ENCODE results near the gene NEMP2.

The NEMP2 gene

DNA sequence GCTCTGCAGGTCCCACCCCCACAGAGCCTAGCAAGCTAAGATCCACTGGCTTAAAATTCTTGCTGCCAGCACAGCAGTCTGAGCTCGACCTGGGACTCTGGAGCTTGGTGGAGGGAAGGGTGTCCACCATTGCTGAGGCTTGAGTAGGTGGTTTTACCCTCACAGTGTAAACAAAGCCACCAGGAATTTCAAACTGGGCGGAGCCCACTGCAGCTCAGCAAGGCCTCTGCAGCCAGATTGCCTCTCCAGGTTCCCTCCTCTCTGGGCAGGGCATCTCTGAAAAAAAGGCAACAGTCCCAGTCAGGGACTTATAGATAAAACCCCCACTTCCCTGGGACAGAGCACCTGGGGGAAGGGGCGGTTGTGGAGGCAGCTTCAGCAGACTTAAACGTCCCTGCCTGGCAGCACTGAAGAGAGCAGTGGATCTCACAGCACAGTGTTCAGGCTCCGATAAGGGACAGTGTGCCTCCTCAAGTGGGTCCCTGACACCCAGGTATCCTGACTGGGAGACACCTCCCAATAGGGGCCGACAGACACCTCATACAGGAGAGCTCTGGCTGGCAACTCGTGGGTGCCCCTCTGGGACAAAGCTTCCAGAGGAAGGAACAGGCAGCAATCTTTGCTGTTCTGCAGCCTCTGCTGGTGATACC is 20.0 kb upstream of the NEMP2 start:
- DNase-seq (ENCODE audit: low spot score): no peak

DNA sequence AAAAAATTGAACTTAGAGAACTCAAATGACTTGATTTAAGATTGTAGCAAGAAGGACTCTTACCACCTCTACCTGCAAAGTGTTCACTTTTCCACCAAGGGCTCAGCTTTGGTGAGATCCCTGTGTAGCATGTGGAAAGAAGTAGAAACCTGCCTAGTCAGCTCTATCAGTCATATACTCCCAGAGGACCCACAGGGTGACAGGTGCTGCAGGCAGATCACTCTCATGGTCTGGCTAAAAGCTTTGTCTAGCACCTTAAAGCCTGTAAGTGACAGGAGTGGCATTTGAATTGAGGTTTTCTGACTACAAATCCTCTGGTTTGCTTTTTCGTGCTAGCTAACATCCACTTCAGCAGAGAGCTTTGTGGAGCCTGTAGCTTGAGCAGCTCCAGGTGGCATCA is 18.7 kb upstream of the NEMP2 start:
- DNase-seq (ENCODE audit: low spot score): no peak

DNA sequence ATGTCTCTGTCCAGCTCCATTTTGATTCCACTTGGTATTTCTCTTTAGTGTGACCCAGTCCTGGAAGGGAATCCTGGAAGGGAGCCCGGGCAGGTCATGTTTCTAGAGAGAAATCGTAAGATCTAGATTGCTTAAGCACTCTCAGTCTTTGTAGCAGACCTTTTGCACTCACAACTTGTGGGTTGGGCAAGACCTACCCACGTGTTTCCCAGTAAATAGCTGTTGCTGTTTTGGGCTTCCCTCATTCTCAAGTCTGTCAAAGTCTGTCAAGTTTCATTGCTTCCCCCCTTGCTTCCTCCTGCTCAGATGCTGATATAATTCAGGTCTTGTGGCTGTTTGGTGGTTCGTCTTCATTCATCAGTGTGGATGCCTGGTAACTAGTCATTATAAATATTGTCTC is 17.4 kb upstream of the NEMP2 start:
- DNase-seq (ENCODE audit: low spot score): no peak

DNA sequence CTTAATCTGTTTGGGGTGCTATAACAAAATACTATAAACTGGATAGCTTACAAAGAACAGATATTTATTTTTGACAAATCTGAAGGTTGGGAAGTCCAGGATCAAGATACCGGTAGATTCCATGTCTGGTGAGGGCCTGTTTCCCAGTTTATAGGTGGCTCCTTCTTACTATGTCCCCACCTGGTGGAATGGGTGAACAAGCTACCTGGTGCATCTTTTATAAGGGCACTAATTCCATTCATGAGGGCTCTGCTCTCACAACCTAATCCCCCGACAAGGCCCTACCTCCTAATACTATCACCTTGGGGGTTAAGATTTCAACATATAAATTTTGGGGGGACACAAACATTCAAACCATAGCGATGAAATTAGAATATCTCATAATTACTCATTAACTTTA is 15.6 kb upstream of the NEMP2 start:
- no peak for DNase-seq (ENCODE audit: low spot score)

DNA sequence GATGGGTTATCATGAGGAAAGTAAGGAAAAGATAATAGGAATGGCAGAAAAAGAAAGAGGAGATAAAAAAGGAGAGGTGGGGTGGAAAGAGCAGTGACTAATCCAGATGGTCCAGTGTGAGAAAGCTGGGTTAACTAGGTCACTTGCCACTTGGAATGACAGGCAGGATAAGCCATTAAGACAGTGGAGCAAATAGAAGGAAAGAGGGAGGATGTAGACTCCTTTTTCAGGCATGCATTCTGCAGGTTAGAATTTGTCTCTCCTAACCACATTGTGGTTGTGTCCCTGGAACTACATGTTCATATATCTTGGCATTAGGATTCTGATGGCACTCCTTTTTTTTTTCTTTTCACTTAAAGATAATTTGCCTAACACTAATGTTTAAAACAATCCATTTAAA is 13.4 kb upstream of the NEMP2 start:
- DNase-seq (ENCODE audit: low spot score): no peak

DNA sequence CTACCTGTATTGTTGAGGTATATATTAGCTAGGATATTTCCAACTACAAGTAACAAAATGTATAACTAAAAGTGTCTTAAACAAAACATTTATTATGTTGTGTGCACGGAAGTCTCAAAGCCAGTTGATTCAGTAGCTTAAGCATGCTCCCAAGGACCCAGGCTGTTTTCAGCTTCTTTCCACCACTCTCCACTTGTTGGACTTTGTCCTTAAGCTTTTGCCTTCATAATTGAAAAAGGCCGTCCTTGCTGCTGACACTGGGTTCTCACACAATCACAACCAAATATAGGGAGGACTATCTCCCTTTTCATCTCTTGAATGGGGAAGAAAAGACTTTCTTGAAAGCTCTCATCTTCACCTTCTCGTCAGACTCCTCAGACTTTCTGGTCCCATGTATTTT is 12.2 kb upstream of the NEMP2 start:
- no peak for DNase-seq (ENCODE audit: low spot score)

DNA sequence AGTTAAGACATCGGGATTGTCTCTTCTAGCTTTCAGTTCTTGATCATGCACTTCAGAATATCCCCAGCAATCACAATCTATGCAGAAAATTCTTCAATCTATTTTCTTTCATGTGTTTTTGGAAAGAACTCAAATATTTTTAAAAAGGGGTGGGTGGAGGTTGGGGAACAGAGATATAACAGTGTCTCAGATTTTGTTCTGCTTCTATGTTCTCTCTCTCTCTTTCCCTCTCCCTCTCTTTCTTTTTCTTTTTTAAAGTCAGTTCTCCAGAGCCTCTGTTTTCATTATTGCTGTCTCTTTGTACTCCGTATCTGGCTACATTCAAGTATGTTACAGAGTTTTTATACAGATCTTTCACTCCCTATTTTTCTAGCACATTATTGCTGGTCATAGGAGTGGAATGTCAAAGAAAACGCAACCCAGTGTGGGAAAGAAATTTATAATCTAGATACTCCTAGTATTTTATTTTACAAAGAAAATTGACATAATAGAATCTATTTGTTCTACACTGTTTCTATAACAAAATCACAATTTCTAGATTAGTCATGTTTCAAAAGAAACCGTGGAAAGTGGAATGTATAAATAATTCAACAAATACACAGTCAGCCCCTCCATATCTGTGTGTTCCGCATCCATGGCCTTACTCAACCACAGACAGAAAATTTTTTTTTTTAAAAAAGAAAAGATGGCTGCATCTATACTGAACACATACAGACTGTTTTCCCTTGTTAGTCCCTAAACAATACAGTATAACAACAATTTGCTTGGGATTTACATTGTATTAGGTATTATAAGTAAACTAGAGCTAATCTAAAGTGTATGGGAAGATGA is 11.2 kb upstream of the NEMP2 start:
- DNase-seq (ENCODE audit: low spot score): no peak

DNA sequence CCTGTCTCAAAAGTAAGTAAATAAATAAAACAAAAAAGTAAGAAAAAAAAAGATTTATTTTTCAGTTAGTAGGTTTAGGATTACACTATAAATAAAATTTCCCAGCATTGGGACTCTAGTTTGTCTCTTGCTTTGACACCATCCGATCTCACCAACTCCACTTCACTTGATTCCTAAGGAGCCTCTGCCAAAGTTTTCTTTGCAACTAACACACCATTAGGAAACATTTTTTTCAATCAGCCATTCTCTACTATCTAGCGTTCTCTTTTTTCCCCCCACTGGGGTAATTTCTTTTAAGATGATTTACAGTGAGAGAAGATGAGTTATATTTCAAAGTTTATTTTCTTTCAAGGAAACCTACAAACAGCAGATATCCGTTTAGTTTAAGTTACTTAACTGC is 10.6 kb upstream of the NEMP2 start:
- no peak for DNase-seq (ENCODE audit: low spot score)

DNA sequence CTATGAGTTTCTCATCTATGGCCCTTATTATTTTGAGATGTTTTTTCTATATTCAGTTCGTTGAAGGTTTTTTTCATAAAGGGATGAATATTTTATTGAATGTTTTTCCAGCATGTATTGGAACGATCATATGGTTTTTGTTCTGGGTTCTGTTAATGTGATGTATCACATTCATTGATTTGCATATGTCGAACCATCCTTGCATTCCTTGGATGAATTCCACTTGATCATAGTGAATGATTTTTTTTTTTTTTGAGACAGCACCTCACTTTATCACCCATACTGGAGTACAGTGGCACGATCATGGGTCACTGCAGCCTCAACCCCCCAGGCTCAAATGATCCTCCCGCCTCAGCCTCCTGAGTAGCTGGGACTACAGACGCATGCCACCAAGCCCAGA is 5.5 kb upstream of the NEMP2 start:
- DNase-seq (ENCODE audit: low spot score): no peak

DNA sequence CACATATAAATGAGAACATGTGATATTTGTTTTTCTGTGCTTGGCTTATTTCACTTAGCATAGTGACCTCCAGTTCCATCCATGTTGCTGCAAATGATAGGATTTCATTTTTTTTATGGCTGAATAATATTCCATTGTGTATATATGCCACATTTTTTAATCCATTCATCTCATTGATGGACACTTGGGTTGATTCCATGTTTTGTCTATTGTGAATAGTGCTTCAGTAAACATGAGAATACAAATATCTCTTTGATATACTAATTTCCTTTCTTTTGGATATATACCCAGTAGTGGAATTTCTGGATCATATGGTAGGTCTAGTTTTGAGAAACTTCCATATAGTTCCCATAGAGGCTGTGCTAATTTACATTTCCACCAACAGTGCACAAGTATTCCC is 3.7 kb upstream of the NEMP2 start:
- no peak for DNase-seq (ENCODE audit: low spot score)

DNA sequence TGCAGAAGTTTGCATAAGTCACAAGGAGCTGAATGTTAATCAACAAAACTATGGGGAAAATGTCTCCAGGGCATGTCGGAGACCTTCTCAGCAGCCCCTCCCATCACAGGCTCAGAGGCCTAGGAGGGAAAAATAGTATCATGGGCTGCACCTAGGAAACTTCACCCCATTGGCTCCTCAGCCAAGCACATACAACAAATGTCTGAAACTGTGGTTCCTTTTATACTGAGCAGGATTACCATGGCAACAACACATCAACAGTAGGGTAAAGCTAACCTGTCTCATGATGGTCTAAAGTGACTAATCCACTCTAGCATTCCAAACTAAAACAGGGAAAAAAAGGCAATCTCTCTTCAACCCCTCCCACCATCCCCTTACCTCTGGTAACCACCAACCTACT is 3.2 kb upstream of the NEMP2 start:
- DNase-seq (ENCODE audit: low spot score): no peak

DNA sequence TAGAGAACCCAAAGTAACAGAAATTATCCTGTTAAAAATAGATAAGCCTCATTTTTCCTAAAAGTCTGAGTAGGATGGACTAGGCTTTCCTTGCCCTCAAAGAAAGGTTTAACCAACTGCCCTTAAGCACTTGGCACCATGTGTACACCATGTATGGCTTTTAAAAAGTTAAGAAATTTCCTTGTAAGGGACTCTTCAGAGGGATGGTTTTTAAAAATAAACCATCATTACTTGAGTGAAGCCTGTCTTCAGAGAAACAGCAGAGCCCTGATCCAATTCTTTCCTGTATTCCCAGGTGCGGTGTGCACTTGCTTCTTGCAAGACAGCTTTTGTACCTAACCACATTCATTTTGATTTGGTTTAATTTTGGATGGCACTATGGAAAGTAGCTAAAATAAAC is 1.1 kb upstream of the NEMP2 start:
- DNase-seq (ENCODE audit: low spot score): no peak

DNA sequence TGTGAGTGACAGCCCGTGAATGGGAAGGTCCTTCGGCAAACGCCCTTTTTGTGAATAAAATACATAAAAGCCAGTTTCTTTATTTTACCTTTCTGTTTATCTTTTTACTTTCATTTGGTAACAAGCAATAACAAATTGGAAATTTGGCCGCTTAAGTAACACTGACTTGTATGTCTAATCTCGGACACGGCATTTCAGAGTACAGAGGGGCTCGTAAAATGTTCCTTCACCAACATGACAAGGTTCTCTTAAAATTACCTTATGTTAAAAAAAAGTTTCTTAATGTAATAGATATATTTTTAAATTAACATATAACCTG is 558 bp upstream of the NEMP2 start:
- no peak for DNase-seq (ENCODE audit: low spot score)

DNA sequence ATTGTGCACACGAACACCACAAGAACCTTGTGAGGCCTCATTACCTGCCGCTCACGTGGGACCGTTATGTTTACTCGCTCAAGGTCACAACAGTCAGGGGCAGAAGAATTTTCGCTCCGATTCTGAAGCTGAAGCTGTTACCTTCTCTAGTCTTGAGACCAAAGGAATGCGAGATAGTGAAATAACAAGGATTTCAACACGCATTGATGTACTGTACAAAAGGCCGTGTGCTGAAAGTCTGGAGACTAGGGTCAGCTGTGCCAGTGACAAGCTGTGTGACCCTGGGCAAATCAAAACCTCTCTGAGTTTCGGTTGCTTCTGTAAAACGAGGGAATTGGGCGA is 583 bp downstream of the NEMP2 start:
- DNase-seq (ENCODE audit: low spot score): no peak

DNA sequence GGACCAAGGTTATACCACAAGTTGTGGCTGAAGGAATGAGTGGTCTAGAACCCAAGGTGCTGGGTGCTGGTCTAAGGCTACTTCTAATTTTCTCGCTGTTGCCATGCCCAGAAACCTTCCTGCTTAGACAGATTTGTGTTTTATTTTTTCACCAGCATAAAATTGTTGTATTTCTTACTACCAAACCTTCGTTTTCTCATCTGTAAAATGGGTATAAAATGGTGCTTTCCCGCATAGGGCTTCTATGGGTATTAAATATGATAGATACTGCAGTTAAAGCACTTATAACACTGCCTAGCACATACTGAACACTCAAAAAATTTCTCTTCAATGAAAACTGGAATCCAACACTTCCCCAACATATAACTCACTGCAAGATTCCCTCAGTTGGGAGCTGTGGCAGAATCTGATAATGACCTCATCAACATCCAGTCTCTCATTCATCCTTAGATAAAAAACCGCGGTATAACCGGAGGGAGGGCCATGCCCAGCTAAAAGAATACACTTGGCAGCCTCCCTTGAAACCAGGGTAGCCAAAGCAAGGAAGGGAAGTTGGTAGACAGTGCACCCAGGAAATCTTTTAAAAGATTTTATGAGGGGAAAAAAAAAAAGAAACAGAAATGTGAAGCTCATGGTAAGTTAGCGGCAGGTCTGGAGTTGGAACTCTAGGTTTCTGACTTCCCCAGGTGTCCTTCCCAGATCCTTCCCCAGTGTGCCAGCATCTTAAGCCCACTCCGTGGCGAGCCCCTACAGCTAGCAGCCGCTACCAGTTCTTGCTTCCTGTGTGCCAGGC is 1.2 kb downstream of the NEMP2 start:
- no peak for DNase-seq (ENCODE audit: low spot score)

DNA sequence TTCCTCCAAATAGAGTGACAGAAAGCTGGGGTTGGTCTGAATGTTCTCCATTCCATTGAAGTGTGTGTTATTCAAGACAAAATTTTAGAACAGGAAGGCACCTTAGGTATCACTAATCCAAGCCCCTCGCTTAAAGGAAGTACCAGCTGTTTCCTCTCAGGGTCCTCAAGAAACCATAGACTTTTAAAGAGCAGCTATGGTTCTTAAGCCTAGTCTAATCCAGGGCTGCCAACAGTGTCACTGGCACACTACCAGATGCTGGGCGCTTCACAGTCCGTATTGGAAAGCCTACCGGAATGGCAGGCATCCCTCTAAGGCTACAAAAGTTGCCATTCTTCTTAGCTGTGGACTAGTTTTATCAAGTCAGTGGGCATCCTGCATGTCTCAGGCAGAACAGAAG is 1.9 kb downstream of the NEMP2 start:
- DNase-seq (ENCODE audit: low spot score): no peak

DNA sequence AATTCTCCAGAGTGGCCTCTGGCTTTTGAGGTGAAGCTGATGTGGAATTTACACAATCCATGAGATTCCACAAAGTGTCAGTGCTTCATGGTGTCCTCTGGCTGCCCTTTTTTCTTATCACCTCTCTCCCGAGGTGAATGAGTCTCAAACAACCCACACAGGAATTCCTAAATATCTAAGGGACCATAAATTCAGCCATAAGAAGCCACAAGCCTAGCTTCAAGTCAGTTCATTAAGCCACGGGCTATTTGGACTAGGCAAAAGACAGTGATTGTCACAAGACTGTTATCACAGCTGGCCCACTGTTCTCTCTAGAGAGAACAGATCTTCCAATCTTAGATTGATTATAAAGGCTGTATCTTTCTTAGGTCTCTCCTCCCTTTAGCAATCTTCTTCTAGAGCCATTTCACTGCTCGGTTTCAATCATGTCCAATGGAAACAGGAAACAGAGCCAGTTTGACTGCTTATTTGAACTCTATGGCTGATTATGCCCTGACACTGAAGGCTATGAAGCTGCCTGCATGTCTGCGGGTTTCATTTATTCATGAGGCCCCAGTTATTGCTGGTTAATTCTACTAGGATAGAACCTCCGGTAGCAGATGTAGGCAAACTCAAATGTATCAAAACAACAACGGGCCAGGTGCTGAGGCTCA is 4.1 kb downstream of the NEMP2 start:
- no peak for DNase-seq (ENCODE audit: low spot score)

DNA sequence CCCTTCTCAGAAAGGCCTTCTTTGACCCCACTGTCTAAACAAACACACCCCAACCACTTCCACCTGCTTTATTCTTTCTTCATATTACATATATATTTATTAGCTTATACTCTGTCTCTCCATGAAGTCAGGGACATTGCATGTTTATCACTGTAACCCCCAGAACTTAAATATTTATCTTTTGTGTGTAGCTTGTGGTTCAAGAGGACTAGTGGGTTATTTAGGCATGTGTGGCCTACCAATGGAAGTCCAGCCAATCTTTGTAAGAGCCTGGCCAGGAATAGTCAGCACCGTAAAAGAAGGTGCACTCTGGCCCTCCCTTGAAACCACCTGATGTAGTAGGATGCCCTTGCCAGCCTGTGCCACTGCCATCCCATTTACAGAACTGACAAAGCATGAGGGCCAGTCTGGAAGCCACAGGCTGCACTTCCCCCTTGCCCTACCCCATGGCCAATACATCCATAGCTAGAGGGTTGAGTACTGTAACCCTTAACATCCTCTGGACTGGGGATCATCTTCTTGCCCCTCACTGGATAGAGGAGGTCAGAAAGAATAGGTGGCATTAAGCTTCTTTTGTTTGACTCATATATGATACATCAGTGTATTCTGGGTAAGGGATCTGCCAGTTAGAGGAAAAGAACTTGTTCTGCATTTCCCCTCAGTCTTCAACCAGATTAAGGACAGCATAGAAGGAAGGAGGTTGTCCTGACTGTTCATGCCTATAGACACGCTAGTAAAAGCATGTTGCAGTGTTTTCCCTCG is 4.9 kb downstream of the NEMP2 start:
- no peak for DNase-seq (ENCODE audit: low spot score)

DNA sequence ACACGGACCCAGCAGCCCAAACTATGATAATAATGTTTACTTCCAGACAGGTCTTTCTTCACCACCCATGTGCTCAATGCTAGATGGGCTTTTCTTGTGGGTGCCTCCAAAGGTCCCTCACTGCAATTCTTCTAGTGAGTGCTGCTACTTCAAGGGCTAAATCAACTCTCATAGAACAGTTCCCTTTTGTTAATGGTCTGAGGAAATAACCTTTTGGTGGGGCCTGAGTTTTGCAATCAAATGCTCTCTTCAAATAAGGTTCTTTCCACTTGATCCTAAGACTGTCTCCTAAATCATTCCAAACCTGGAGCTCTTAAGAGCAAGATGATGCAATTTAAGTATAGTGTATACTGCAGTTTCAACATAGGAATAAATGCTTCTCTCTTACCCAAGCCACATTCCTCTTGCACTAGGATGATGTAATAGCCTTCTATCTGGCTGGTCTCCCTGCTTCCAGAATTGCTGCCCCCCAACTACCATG is 6.0 kb downstream of the NEMP2 start:
- DNase-seq (ENCODE audit: low spot score): peak; percentile 27

DNA sequence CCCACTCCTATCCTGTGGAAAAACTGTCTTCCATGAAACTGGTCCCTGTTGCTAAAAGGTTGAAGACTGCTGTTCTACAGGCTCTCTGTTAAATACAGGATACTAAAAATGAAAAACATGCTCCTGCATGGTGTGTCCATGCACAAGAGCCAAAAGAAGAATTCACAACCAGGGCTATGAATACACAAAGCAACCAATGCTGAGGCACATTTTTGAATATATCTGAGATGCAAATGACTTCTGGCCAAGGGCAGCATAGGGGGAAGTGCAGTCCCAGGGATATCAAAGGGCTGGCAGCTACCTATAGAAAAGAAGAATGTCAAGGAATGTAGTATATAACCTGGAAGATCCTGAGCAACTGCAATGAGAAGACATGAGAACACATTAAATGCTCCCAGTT is 6.6 kb downstream of the NEMP2 start:
- no peak for DNase-seq (ENCODE audit: low spot score)

DNA sequence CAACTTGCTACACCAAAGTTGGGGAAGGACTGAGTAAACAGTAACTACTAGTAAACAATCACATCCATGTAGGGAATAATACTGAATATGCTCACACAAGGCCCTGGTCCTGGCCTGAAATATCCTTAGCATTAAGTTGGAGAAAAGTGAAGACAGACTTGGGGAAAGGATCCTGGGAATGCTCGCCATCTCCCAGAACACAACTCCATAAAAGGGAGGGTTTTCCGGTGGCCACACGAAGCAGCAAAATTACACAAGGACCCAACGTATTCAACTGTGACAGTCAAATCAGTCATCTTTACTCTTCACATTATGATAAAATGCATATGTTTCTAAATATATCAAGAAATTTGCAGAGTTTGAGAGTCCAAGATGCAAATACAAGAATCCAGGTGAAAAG is 7.3 kb downstream of the NEMP2 start:
- DNase-seq (ENCODE audit: low spot score): no peak

Data from AG20443 (cell line).